Measurements from ENCODE around the gene SHC3. TPM values are rescaled to one million over a fixed set of nuclear protein-coding genes. Genes with fewer than 3 reads are reported as not detected.
A peak's percentile ranks its signal among the peaks of the same experiment; 100 is the strongest.

The SHC3 gene
- polyA plus RNA-seq, 4 donors: 1.2 to 3.3 (median 2.6) TPM

DNA sequence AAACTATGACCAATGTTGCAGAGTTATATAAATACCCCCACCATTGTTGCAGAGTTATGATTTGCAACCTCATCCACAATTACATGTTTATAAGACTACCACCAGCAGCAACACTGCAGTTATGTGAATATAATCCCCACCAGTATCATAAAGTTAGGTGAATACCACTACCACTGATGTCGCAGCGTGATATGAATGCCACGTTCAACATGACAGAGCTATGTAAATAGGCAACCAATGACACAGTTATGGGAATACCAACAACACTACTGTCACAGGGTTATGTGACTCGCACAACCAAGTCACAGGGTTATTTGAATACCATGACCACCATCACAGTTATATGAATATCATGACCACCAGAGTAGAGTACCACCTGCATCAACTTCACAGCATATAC, 63.9 kb downstream of the SHC3 start:
- no peak for DNase-seq (ENCODE audit: low read depth in 4 of 4, low spot score in 3 of 4)

GRCh38 chr9:89113851-89114250, 64.8 kb downstream of the SHC3 start:
- DNase-seq (ENCODE audit: low read depth in 4 of 4, low spot score in 3 of 4): no peak

- no peak for DNase-seq (ENCODE audit: low read depth in 4 of 4, low spot score in 3 of 4)
Measured at GRCh38 chr9:89112243-89112642, 66.4 kb downstream of the SHC3 start.

DNA sequence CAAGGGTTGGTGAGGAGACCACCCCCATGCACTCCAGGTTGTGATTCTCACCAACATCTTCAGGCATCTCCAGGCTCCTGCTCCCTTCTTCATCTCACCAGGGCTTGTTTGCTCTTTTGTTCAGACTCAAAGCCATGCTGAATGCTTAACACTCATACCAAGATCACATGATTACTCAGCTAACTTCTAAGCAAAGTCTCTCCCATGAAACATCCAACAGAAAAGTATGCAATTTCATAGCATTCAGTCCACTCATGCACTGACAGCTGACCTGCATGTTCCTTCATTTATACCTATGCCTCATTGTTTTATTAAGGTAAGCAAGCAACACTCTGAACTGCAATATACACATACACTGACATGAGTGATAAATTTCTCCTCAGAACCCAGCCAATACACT, 69.0 kb downstream of the SHC3 start:
- DNase-seq (ENCODE audit: low read depth in 4 of 4, low spot score in 3 of 4): no peak

DNA sequence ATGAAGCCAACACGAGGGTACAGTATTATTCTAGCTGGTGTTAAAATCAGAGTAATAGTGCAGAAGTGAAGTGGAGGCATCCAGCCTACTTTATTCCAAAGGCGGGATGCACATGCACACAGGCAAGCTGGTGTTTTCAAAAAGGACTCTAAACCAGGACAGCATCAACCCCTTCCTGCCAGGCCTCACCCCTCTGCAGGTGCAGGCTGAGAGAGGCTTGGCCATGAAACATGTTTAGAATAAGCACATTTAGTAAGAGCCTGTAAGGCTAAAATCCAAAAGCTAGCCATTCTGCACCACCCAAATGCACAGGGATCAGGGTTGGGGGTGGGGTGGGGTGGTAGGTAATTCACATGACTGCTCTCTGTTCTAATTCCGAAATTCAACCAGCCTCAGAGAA, 71.2 kb downstream of the SHC3 start:
- no peak for DNase-seq (ENCODE audit: low read depth in 4 of 4, low spot score in 3 of 4)

GRCh38 chr9:89106224-89106851, 72.3 kb downstream of the SHC3 start:
- no peak for DNase-seq (ENCODE audit: low read depth in 4 of 4, low spot score in 3 of 4)

GRCh38 chr9:89104821-89105220, 73.8 kb downstream of the SHC3 start:
- DNase-seq (ENCODE audit: low read depth in 4 of 4, low spot score in 3 of 4): no peak

DNA sequence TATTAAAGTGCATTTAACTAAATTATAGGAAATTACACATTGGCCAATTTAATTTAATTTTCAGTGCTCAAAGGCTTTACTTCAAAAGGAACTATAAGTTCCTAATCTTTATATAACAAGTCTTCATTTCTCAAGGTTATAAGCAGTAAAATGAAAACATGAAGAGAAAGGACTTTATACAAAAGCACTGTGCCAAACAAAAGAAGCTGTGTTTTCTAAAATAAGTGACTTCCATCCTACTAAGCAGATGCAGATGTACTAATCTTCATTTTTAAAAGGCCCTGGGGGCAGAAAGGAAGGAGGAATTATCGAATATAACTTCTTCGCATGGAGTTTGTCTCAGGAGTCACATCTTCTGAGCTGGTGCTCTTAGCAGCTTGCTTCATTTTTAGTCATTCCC, 81.4 kb downstream of the SHC3 start:
- no peak for DNase-seq (ENCODE audit: low read depth in 4 of 4, low spot score in 3 of 4)

DNA sequence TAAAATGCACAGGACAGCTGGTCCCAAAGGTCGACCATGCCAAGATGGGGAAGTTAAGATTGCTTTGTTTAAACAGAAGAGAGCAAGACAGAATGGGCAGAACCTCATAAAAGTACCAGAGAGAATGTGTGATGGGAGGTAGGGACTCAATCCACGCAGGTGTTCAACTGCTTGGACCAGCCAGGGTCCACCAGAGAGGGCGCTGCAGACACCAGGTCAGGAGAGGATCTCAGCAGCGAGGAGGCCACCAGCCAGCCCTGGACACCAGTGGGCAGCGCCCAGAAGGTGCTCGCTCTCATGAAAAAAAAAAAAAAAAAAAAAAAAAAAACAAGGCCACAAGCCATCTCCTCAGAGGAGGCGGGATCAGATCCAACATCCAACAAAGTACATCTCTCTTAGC, 81.8 kb downstream of the SHC3 start:
- DNase-seq (ENCODE audit: low read depth in 4 of 4, low spot score in 3 of 4): no peak

DNA sequence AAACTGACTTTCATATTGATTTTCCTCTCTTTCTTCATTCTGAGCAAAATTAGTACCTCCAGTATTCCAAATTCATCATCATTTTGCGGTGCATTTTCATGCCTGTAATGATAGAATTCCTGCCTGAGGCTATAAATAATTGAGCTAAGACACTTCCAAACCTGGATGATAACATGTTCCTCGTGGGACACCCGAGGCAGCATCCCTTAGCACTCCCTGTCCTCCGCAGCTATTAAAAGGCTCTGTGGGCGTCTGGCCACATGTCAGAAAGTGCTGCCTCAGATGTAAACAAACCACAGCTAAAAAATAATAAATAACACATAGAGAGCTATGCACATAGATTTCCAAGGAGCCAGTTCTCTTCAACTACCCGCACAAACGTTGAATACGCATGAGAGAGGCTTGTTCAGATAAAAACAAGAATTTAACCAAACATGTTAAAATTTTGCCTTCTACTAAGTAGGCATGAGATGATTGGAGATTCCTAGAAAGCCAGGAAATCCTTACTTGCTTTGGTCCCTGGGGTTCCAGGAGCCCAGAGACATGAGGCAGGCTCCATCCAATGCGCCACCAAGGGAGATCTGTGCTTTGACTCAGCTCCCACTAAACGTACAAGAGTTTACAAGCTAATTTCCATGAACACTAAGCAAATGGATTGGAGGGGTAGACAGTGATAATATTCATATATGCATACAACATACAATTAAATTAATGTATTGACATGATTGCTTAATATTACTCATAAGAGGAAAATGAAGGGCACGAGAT, 82.7 kb downstream of the SHC3 start:
- no peak for DNase-seq (ENCODE audit: low read depth in 4 of 4, low spot score in 3 of 4)

DNA sequence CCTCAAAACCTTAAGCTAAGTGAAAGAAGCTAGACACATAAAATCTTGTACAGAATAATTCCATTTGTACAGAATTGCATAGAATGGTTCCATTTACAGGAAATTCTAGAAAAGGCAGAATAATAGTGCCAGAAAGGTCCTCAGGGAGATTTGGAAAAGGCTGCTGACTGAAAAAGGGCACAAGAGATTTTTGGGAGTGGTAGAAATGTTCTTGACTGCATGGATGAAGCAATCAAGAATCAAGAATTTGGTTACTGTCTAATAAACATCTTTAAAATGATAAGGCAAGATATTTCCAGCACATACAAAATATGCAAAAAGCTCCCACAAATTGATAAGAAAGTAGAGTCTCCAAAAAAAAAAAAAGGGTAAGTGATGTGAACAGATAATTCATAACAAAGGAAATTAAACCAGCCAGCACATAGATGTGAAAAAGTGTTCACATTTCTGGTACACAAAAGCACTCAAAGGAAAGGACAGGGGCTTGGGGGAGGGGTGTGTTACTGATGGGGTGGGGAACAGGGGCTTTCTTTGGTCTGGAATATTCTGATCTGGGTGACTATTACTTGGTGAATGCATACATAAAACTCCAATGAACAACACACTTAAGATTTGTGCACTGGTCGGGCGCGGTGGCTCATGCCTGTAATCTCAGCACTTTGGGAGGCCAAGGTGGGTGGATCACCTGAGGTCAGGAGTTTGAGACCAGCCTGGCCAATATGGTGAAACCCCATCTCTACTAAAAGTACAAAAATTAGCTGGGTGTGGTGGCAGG, 85.2 kb downstream of the SHC3 start:
- DNase-seq (ENCODE audit: low read depth in 4 of 4, low spot score in 3 of 4): no peak

DNA sequence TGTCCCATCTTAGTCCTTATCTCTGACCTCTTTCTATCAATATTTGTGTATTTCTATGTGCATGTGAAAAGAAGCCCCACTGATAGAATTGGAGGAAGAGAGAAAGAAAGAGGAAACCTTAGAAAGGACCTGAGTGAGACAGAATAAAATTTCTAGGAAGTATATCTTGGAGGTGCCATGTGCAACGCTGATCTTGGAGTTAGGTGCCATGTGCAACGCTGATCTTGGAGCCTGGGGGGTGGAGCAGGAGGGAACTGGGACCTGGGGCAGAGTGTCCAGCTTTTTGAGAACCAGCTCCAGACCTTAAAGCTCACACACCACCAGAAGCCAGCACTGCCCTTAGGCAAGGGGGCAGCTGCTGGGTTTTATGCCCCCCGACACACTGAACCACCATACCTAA, 89.4 kb downstream of the SHC3 start:
- DNase-seq (ENCODE audit: low read depth in 4 of 4, low spot score in 3 of 4): no peak

DNA sequence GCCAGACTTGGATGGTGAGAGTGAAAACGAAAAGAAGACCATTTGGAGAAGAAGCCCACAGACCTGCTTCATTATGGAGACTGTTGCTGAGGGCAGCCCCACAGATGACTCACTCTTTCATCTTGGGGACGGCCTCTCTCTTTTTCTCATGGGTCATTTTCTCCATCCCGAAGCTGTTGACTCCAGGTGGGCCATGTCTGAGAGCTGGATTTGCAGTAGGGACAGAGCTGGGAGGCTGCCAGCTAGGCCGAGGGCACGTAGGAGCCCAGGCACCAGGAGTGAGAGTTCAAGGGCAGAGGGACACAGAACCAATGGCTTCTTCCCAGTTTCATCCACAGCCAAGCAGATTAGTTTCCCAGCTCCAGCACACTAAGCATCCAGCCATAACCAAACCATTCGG, 95.0 kb downstream of the SHC3 start:
- no peak for DNase-seq (ENCODE audit: low read depth in 4 of 4, low spot score in 3 of 4)

GRCh38 chr9:89080193-89080592, 98.4 kb downstream of the SHC3 start:
- DNase-seq (ENCODE audit: low read depth in 4 of 4, low spot score in 3 of 4): no peak

GRCh38 chr9:89079391-89079790, 99.2 kb downstream of the SHC3 start:
- peak in 1 of 4 donors; percentile 33 for DNase-seq (ENCODE audit: low read depth in 4 of 4, low spot score in 3 of 4)

DNA sequence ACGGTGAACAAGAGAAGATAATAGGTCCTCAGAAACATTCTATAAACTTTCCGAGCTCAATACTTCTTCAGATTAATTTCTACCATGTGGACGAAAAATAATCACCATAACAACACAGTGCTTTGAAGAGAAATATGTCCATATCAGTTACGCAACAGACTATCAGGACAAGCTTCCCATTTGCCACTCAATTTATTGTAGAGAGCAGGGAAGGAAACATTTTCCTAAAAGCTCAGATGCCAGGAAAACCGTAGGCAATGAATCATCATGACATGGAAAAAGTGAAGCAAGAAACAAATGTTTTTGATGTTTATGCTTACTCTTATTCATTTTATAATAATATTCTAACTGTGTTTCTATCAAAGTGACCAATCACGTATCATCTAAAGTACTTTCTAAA, 99.8 kb downstream of the SHC3 start:
- no peak for DNase-seq (ENCODE audit: low read depth in 4 of 4, low spot score in 3 of 4)

DNA sequence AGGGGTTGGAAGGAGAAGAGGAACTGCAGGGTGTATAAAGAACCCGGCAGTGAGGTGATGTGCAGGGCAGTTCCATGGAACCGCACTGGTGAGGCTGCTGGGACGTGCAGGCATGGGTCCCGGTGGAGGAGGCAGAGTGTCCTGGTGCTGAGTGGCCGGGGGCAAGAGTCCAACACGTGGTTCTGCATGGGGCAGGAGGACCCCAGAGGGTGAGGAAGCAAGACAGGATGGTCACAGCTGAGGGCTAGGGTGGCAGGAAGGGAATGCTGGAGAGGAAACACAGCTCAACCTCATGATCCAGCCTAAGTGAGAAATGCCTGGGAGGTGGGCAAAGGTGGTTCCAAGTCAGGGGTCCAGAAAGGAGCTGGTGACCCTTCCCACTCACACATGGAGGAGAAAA, 100.2 kb downstream of the SHC3 start:
- DNase-seq (ENCODE audit: low read depth in 4 of 4, low spot score in 3 of 4): no peak

- DNase-seq (ENCODE audit: low read depth in 4 of 4, low spot score in 3 of 4): peak in 1 of 4 donors; percentile 26
Measured at GRCh38 chr9:89077519-89077918, 101.1 kb downstream of the SHC3 start.

DNA sequence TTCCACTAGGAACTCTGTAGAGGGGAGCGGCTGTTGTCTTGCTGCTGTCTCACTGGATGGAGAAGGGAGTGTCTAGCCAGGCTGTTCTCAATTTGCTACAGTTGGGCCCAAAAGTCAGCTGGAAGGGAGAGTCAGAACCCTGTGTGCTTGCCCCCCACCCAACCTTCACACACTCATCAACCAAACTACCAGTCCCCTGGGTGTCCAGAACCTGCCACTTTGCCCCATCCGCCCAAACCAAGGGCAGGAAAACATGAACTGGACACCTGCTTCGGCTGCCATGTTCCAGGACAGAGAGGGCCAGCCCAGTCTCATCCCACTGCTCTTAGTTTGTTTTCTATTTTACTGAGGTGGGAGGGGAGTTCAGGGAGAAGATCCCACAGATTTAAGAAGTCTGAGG, 105.2 kb downstream of the SHC3 start:
- no peak for DNase-seq (ENCODE audit: low read depth in 4 of 4, low spot score in 3 of 4)

GRCh38 chr9:89071591-89071990, 107.0 kb downstream of the SHC3 start:
- no peak for DNase-seq (ENCODE audit: low read depth in 4 of 4, low spot score in 3 of 4)

DNA sequence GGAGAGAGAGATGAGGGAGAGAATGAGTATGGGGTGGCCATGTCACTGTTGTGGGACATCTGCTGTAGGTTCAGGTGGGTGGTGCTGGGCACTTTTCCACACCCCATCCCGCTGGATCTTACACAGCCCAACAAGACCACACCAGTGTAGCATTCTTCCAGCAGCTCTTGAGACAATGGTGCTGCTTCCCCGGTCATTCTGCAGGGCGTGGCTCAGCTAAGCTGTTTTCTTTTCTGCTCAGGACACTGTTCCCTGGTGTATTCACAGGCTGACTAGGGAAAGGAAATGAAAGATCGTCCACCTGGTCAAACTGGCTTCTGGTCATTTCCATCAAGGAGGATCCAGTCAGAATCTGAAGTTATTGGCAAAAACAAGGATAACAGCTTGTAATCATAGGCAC, 111.8 kb downstream of the SHC3 start:
- no peak for DNase-seq (ENCODE audit: low read depth in 4 of 4, low spot score in 3 of 4)

DNA sequence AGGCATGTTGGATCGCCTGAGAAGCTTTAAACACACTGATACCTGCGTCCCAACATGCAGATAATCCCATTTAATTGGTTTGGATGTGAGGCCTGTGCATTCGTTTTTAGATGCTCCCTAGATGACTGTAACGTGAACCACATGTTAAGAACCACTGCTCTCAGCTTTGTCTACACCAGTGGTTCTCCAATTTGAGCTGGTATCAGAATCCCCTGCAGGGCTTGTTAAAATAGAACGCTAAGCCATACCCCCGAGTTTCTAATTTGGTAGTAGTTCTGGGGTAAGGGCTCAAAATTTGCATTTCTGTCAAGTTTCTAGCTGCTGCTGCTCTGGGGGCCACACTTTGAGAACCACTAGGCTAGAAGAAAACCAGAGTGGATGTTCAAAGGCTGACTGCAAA, 112.7 kb downstream of the SHC3 start:
- DNase-seq (ENCODE audit: low read depth in 4 of 4, low spot score in 3 of 4): no peak

All from left renal pelvis (tissue), 4 donors.